ENCODE results near the gene CCDC200.
A peak's percentile ranks its signal among the peaks of the same experiment; 100 is the strongest.
"Not testable (repeated sequence)": the region's sequence is repeated elsewhere in the genome, so short reads cannot be mapped to it uniquely, and the experiment has no call there.

CCDC200 gene

DNA sequence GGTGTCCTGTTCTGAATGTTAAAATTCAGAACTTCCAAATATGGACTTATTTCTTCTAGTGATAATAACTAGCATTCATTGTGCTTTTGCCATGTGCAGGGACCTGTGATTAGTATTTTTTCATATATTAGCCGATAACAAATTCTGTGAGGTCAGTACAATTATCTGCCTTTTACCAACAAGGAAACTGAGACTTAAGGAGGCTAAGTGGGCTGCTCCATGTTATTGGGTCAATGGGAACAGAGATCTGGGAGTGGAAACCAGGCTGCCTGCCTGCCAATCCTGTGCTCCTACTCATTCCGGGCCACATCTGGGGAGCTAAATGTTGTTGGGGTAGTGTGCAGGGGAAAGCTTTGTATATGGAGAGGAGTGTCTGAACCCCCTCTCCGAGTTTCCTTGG, 13.1 kb downstream of the CCDC200 start:
- DNase-seq, result no peak

GRCh38 chr17:43213545-43213944, 14.9 kb downstream of the CCDC200 start:
- no peak for DNase-seq

GRCh38 chr17:43212641-43213490, 15.6 kb downstream of the CCDC200 start:
- DNase-seq, result no peak

GRCh38 chr17:43211480-43212402, 16.7 kb downstream of the CCDC200 start, which contains the start of gene TMEM106A:
Gene TMEM106A (plus strand): TSS chr17:43211875. CDS start chr17:43213042, 1,167 bp downstream.
- DNase-seq, result peak; percentile 77

DNA sequence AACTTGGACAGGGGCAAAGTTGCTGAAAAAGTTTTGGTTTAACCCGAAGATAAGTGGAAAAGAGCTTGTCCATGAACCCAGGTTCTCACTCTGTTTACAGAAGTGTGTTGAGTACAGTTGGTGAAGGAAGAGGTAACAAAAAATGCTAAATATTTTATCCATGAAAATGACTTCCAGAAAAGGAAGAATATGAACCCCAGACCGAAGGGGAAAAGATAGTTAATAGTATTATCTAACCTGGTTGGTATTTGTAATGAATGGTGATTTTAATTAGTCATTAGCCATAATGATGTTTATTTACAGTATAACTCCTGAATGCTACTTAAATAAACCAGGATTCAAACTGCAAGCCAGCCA, 17.3 kb downstream of the CCDC200 start:
- DNase-seq, result peak; percentile 3

- no peak for DNase-seq
These were observed 17.8 kb downstream of the CCDC200 start for GRCh38 chr17:43210576-43210975.

GRCh38 chr17:43203013-43203412, 25.4 kb downstream of the CCDC200 start:
- DNase-seq, result not testable (repeated sequence)

- no peak for DNase-seq
These were observed 28.3 kb downstream of the CCDC200 start for GRCh38 chr17:43200127-43200526.

DNA sequence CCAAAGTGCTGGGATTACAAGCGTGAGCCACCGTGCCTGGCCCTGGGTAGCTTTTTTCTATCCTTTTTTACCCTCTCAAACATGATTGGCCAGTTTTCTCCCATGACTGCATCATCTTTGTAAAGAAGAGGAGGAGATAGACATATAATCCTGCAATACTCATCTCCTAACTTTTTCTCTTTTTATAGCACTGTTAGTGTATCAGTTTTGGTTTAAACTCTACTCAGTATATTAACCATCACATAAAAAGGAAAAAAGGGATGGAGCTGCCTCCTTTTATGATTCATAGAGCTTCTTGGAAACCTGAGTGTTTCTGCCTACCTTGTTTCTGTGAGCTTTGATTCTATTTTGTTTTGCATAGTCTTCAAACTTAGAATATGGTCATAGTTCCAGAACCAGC, 28.8 kb downstream of the CCDC200 start:
- no peak for DNase-seq

GRCh38 chr17:43193251-43193650, 35.2 kb downstream of the CCDC200 start:
- DNase-seq, result no peak

GRCh38 chr17:43186656-43187055, 41.8 kb downstream of the CCDC200 start:
- DNase-seq, result not testable (repeated sequence)

GRCh38 chr17:43183921-43184320, 44.5 kb downstream of the CCDC200 start:
- no peak for DNase-seq

DNA sequence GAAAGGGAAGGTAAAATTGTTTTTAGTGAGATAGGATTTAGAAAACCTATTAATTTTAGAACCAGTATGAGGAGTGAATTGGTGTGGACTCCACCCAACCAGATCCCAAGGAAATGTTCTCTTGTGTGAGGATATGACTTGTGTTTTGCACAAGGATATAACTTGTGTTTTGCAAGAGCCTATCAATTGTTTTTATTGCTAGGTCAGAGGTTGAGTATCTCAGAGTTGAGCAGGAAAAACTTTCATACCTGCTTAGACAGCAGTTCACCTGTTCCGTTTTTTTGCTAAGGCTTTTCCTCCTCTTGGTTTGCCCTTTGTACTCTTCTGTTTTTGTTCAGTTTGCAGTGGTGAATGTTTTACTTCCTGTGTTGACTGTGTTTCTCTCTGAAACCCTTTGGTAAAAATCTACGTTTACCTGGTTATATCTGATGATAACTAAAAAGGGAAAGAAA, 52.3 kb downstream of the CCDC200 start:
- no peak for DNase-seq

DNA sequence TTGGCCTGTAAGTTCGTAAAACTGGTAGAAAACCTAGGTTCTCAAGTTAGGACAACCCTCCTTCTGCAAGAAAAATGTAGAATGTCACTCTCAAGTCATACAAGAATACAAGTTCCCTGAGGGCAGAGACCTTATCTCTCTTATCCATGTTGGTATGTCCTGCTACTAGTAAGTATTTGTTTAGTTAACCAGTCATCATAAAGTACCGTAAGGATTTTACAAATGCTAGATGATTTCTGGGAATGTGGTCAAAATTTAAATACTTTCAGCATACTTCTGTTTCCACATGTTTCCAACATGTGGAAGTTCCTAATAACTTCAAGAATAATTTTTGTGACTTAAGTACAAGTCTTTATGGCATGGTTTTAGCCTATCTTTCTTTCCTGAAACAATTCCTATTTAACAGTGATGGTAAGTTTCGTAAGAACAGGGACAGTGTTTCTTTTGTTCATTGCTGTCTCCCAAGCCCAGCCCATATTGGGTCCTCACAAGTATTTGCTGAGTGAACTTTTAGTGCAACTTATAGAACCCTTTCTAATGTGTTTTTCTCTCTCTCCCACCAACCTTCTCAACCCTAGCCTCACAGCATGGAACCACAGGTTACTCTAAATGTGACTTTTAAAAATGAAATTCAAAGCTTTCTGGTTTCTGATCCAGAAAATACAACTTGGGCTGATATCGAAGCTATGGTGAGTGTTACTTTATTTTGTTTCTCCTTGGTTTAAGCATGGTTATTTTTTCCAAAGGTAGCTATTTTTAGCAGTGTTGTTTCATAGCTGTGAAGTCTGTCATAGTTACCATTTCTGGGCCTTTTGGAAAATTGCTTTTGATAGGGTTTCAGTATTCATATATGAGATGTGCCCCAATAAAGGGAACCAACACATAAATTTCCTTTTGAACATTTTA, 53.0 kb downstream of the CCDC200 start:
- DNase-seq, result no peak

- peak; percentile 17 for DNase-seq
These were observed 56.6 kb downstream of the CCDC200 start for GRCh38 chr17:43171586-43172487.

Data from CD4-positive, alpha-beta T cell treated with Interleukin-21 for 1 hour (primary cell).